ENCODE results near the gene DSCAM.

The DSCAM gene

GRCh38 chr21:40840401-40841125 lies 6.4 kb downstream of the DSCAM start:
- in situ Hi-C loops (cut with MboI; ENCODE audit: low sequenced_read_pairs), result no loop called here

GRCh38 chr21:40839521-40839920 lies 7.4 kb downstream of the DSCAM start:
- in situ Hi-C loops (cut with MboI; ENCODE audit: low sequenced_read_pairs), result no loop called here

DNA sequence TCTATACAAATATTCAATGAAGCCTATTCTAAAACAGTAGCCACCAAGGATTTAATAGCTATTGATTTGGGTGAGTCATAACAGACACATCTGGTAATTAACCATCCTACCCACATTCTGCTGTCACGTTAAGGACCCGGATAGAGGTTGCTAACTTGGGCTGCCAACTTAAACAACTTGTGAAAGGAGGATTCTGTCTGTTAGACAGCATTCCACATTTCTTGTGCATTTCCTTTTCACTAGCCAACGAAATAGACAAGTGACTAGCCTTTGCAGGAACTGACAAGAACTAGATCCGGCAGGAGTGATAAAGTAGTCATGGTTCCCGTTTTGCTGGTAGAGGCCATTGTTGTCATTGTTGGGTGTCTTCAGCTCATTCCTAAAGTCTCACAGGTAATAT lies 9.5 kb downstream of the DSCAM start:
- in situ Hi-C loops (cut with MboI; ENCODE audit: low sequenced_read_pairs), result no loop called here

DNA sequence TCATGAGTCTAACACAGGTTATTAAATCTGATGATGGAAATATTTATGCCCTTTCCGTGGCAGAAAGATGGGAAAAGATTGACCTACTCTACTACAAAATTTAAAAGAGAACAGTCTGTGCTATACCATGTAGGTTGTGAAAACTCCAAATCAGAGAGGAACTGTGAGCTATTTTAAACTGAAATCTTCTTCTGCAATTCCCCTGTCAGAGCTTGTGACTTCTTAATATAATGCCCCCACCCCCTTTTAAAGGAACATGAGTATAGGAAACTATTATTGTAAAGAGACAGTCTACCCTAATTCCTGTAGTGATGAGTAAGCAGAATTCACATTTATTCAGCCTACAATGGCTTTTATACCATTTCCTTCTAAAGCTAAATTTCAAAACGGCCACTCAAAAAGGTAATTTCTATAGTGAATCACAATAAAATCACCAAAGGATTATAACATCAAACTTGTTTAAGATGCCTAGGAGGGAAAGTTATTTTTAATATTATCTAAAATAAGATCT lies 11.7 kb downstream of the DSCAM start:
- in situ Hi-C loops (cut with MboI; ENCODE audit: low sequenced_read_pairs), result no loop called here

DNA sequence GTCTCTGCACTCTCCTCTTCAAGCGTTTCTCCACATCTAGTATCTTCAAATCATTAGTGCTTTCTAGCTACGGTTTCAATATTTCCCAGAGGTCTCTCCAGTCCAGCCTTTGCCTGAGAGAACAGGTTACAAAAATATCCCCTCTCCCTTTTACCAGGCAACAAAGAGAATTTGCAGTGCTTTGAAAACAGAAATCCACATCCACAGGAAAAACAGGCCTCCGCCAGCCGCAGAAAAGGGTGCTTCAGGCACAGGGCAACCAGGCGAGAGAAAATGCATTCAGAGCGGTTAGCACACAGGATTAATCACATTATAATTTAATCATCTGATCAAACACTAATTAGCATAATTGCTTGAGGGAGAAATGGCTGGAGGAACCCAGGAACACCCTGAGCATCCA lies 13.8 kb downstream of the DSCAM start:
- in situ Hi-C loops (cut with MboI; ENCODE audit: low sequenced_read_pairs), result no loop called here

GRCh38 chr21:40832316-40832715 lies 14.6 kb downstream of the DSCAM start:
- in situ Hi-C loops (cut with MboI; ENCODE audit: low sequenced_read_pairs), result no loop called here

DNA sequence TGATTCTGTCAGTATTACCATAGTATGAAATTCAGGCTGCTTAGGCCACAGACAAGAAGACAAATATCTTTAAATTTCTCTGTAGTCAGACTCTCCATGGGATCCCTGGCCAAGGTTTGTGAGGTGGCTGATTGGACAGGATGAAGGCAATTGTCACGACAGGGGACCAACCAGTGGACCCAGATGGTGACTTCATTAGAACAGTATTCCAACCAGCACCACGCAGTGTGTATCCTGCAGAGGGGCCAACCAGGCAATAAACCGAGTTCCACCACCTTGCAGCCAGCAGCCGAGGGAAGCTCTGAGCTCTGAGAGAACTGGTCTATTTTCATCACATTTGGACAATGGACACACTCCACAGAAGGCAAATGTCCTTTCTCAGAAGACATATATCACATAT lies 16.1 kb downstream of the DSCAM start:
- in situ Hi-C loops (cut with MboI; ENCODE audit: low sequenced_read_pairs), result no loop called here

DNA sequence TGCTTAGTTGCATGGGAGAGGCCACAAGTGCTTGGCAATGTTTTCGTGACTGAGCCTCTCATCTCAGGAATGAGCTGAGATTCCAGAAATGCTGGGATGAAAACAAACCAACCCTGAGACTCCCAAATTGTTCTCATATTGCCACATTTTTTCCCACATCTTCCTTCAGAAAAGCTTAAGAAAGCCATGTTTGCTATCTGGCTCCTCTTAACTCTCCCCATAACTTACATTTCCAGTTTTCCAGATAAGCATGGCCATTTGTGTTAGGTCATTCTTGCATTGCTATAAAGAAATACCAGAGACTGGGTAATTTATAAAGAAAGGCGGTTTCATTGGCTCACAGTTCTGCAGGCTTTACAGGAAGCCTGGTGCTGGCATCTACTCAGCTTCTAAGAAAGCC lies 17.2 kb downstream of the DSCAM start:
- in situ Hi-C loops (cut with MboI; ENCODE audit: low sequenced_read_pairs), result no loop called here

DNA sequence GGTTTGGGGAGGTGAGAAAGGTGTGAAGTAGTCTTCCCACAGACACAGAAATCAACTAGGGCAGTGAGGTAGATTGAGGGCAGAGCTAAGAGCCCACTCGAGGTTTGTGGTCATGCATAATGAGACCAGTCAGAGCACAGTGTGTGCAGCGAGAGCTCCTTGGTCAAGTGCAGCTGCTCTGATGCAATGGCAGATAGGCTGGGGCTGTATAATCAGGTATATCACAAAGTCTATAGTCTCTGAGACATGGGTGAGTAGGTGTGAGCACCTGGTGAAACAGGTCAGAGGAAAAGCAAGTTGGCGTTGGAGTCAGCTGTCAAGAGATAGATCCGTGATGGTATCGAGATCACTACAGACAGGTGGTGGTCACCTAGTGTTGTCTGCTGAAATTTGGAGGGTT lies 17.6 kb downstream of the DSCAM start:
- in situ Hi-C loops (cut with MboI; ENCODE audit: low sequenced_read_pairs), result no loop called here

- in situ Hi-C loops (cut with MboI; ENCODE audit: low sequenced_read_pairs), result no loop called here
Observed at GRCh38 chr21:40827509-40827908, 19.4 kb downstream of the DSCAM start.

- in situ Hi-C loops (cut with MboI; ENCODE audit: low sequenced_read_pairs), result no loop called here
Observed at GRCh38 chr21:40819071-40819900, 27.7 kb downstream of the DSCAM start.

DNA sequence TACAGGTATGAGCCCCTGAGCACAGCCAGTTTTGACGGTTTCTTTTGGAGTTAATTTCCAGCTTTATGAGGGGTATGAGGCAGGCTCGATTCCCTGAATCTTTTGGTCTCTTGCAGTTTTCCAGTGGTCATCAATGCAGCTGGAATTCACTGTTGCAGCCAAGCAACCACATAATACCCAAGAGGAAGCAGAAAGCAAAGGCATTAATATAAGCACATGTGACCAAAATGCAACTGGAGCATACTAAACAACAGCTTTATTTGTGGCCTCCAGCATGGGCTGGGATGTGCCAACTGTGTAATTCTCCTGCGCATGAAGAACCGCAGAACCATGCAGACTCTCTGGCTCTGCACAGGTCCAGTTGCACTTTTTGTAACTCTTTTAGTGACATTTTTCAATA lies 33.0 kb downstream of the DSCAM start:
- in situ Hi-C loops (cut with MboI; ENCODE audit: low sequenced_read_pairs), result no loop called here

DNA sequence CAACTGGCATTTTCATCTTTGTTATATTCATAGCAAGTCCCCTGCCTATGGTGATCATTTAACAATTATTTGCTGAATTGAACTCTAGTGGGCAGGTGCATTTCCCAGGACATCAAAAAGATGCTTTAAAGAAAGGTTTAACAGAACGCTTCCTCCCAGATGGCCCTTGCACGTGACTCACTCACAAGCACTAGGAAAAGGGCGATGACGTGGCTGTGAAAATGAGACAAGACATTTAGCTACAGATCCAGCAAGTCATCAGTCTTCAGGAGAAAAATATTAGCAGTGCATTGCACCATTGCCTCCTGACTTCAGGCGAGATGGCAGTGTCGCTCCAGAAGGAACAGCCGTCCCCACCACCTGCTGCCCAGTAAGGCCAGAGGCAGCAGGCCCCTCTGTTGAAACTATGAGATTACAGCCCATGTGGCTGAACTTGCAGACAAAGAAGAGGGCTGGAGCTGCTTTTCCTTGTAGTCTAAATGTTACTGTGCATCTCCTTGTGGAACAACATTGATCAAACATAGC lies 37.2 kb downstream of the DSCAM start:
- in situ Hi-C loops (cut with MboI; ENCODE audit: low sequenced_read_pairs), result no loop called here

- in situ Hi-C loops (cut with MboI; ENCODE audit: low sequenced_read_pairs), result no loop called here
Observed at GRCh38 chr21:40803101-40803500, 43.9 kb downstream of the DSCAM start.

- in situ Hi-C loops (cut with MboI; ENCODE audit: low sequenced_read_pairs), result no loop called here
Observed at GRCh38 chr21:40800126-40800525, 46.8 kb downstream of the DSCAM start.

- in situ Hi-C loops (cut with MboI; ENCODE audit: low sequenced_read_pairs), result no loop called here
Observed at GRCh38 chr21:40797891-40798290, 49.1 kb downstream of the DSCAM start.

DNA sequence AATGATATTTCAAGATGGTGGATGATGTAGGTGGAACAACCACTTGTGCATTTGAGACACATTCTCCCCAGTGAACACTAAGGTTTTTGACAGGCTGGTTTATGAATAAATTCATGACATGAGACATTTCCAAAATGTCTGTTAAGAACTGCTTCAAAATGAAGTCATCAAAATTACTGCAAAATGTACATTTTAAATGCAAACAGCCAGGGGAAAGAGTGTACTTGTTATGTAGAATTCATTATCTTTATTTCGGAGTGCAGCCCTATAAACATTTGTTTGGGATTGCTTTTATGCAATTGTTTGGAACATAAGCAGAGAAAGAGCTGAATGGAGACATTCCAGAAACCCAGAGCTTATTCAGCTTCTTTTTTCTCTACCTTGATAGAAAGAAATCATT lies 49.5 kb downstream of the DSCAM start:
- in situ Hi-C loops (cut with MboI; ENCODE audit: low sequenced_read_pairs), result no loop called here

DNA sequence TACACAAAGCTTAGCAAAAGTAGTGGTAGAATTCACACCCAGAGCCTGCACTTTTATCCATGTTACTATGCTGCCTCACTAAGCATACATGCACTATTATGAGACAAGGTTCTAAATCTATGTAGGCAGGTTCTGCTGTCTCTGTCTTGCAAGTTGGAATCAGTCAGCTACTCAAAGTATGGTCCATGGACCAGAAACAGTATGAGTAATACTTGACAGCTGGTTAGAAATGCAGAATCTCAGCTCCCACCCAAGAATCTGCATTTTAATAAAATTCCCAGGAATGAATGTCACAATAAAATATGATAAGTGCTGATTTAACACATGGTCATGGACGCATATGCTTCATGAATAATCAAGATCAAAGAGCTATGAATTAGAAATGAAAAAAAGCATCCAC lies 50.5 kb downstream of the DSCAM start:
- in situ Hi-C loops (cut with MboI; ENCODE audit: low sequenced_read_pairs), result no loop called here

DNA sequence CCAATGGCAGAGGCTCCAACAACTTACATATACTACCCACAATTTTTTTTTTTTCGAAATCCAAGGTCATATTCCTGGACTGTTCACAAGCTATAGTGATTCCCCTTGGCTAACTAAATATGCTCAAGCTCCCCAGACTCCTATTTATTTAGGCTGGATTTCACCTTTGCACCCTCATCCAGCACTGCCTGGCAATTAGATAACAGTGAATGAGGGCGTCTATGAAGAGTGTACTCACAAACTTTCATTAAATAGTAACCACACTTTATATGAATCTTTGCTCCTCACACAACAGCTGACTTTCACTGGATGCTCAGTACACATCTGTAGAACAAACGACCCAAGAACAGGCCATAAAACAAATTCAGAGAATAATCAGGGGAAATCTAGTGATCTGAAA lies 51.6 kb downstream of the DSCAM start:
- in situ Hi-C loops (cut with MboI; ENCODE audit: low sequenced_read_pairs), result no loop called here

GRCh38 chr21:40792691-40793456 lies 54.1 kb downstream of the DSCAM start:
- in situ Hi-C loops (cut with MboI; ENCODE audit: low sequenced_read_pairs), result no loop called here

DNA sequence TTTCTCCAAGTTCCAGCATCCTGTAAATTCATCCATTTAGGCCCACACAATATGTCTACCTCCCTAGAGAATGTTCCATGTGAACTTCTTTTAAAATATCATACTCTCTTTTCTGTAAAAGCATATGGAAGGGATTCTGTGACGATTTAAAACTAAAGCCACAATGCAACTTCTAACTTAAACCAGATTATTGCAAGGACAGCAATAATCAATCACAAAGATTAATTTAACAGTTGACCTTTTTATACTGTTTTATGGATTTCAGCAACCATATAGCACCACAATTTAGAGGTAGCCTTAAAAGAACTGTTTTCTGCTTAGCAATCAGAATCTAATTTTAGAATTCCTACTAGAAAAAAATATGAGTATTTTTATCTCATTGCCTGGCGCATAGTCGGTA lies 58.3 kb downstream of the DSCAM start:
- in situ Hi-C loops (cut with MboI; ENCODE audit: low sequenced_read_pairs), result no loop called here

Data from HL-60/S4 (cell line).